HG02763 (cell line): ENCODE results near the gene KCNAB1.

Experiments used
- ATAC-seq: cut with Tn5 transposase; IDR thresholded peaks from one replicate; pipeline ENCODE4 v1.9.1; 2021; ENCODE audit warnings: mild to moderate bottlenecking, moderate library complexity; ENCODE audit not compliant: unreplicated experiment

KCNAB1 gene

GRCh38 chr3:156358232-156358631 is 237.9 kb downstream of the KCNAB1 start:
- no peak for ATAC-seq

GRCh38 chr3:156359368-156359767 is 239.0 kb downstream of the KCNAB1 start:
- ATAC-seq: no peak

DNA sequence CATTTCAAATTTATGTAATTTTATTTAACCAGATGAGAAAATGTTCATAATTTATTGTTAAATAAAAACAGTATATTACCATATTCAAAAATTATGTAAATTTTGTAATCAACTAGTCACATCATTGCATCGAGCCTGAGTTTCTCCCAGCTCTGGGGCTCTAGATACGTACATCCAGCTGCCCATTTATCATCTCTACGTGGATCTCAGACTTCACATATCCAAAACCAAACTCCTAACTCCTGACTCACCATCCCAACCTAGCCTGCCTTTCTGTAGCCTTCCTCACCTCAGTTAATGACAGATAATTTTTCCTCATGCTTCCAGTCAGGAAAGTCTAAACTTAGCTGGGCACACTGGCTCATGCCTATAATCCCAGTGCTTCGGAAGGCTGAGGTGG is 239.7 kb downstream of the KCNAB1 start:
- no peak for ATAC-seq

DNA sequence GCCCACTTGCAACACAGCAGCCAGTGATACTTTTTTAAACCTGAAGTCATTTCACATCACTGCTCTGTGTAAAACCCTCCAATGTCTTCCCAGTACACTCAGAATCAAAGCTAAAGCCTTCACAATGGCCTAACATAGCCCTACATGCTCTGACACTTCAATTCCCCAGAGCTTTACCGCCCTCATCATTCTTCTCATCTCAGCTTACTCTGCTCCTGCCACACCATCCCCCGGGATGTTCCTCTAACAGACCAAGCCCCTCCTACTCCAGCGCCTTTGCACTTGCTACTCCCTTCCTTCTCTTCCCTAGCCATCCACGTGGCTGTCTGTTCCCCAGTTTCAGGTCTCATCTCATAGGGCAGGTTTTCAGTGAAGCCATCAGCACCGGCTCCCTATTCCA is 240.6 kb downstream of the KCNAB1 start:
- no peak for ATAC-seq

GRCh38 chr3:156366559-156366958 is 246.2 kb downstream of the KCNAB1 start:
- ATAC-seq: no peak

- ATAC-seq: no peak
Measured at GRCh38 chr3:156368189-156368588, 247.8 kb downstream of the KCNAB1 start.

- ATAC-seq: no peak
Measured at GRCh38 chr3:156371701-156372100, 251.3 kb downstream of the KCNAB1 start.

DNA sequence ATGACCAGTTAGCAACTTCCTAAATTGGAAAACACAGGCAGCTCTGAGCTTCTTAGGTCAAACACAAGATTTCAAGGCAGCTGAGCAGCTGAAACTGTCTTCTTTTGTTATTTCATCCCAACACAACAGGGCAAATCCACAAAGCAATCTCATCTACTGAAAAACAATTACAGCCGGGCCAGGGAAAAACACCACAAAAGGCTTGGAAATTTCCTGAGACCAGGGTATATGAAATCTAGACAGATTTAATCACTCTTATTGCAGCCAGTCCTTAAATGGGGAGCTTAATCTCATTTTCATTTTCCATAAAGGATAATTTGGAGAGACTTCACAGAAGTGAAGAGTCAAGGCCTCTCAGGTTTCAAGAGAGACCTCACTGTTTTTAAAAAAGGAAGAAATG is 252.7 kb downstream of the KCNAB1 start:
- no peak for ATAC-seq

- ATAC-seq: no peak
Measured at GRCh38 chr3:156373654-156374053, 253.3 kb downstream of the KCNAB1 start.

GRCh38 chr3:156376199-156376598 is 255.8 kb downstream of the KCNAB1 start:
- no peak for ATAC-seq

GRCh38 chr3:156377266-156377665 is 256.9 kb downstream of the KCNAB1 start:
- ATAC-seq: no peak

DNA sequence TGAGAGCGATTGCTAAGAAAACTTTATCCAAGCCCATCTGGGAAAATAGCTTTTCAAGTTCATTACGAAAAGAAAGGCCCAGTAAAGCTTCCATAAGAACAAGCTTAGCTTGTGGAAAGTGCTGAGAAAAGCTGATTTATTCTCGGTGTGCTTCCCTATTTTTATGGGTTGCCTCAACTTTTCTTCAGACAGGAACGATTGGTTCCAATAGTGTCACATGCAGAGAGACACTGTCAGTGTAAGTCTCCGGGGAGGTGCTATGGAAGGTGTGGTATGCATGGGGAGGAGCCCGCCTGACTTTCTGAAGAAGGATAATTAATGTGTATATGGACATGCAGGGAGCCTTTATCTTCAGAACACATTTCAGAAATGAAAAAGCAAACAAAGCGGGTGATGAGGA is 257.3 kb downstream of the KCNAB1 start:
- no peak for ATAC-seq

DNA sequence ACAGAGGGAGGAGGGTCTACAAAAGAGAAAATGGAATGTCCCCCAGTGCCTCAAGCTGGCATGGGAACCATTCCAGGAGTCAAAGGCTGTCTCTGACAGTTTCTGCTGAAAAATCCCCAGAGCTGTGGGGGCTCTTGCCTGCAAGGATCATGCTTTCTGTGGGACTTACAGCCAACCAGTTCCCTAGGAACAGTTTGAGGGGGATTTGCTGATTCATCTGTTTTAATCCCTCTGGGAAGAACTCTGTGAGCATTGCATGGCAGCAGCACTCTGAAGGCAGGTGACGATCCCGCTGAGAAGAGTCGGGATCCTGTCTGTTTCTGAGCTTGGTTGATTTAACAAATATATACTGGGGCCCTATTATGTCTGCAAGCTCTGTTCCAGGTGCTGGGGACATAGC is 258.5 kb downstream of the KCNAB1 start:
- ATAC-seq: no peak

DNA sequence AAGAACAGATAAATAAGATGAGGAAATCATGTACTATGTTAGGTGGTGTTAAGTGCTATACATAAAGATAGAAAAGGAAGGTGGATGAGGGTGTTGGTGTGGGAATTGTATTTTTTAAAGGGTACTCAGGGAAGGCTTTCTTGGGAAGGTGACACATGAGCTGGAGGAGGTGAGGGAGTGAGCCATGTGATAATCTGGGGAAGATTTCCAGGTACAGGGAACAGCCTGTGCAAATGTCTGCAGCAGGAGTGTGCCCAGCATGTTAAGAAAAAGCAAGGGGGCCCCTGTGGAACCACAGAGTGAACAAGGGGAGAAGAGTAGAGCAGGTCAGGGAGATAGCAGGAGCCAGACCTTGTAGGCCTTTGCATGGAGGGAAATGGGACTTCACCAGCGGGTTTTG is 258.9 kb downstream of the KCNAB1 start:
- ATAC-seq: no peak

- no peak for ATAC-seq
Measured at GRCh38 chr3:156381253-156381652, 260.9 kb downstream of the KCNAB1 start.

- no peak for ATAC-seq
Measured at GRCh38 chr3:156382458-156383346, 262.3 kb downstream of the KCNAB1 start.

GRCh38 chr3:156383441-156384025 is 263.2 kb downstream of the KCNAB1 start:
- no peak for ATAC-seq

- ATAC-seq: no peak
Measured at GRCh38 chr3:156388497-156389448, 268.4 kb downstream of the KCNAB1 start.

GRCh38 chr3:156389449-156389950 is 269.1 kb downstream of the KCNAB1 start:
- ATAC-seq: no peak

- no peak for ATAC-seq
Measured at GRCh38 chr3:156390846-156391245, 270.5 kb downstream of the KCNAB1 start.
